Neuronal stem cell (in vitro differentiated cells): ENCODE results near the gene MEOX2.

ENCODE experiments used
- DNase-seq: peaks from one replicate; pipeline ENCODE4 v3.0.0-alpha.2; 2013; ENCODE audit warnings: low spot score
- H2AFZ ChIP-seq: one replicate; pipeline ENCODE4 v1.6.1; 2013; ENCODE audit warnings: mild to moderate bottlenecking, low read length, inconsistent platforms
- H2AK5ac ChIP-seq: 2 replicates; pipeline ENCODE4 v1.6.1; 2013; ENCODE audit warnings: low read depth, mild to moderate bottlenecking, inconsistent platforms, low read length, moderate library complexity, mixed read lengths
- H2BK120ac ChIP-seq: 2 replicates; pipeline ENCODE4 v1.6.1; 2013; ENCODE audit warnings: low read depth, mild to moderate bottlenecking, inconsistent platforms, low read length, moderate library complexity, mixed read lengths
- H2BK12ac ChIP-seq: one replicate; pipeline ENCODE4 v1.6.1; 2013; ENCODE audit warnings: low read length, inconsistent platforms
- H2BK15ac ChIP-seq: 2 replicates; pipeline ENCODE4 v1.6.1; 2013; ENCODE audit warnings: mild to moderate bottlenecking, low read length, inconsistent platforms, mixed read lengths
- H2BK5ac ChIP-seq: one replicate; pipeline ENCODE4 v1.6.1; 2013; ENCODE audit warnings: inconsistent platforms, mild to moderate bottlenecking, low read length, moderate library complexity
- H3K14ac ChIP-seq: one replicate; pipeline ENCODE4 v1.6.1; 2013; ENCODE audit warnings: low read length, inconsistent platforms
- H3K18ac ChIP-seq: 2 replicates; pipeline ENCODE4 v1.6.1; 2013; ENCODE audit warnings: low read length, inconsistent platforms
- H3K23ac ChIP-seq: 2 replicates; pipeline ENCODE4 v1.6.1; 2013; ENCODE audit warnings: low read depth, mild to moderate bottlenecking, mixed read lengths, low read length, inconsistent platforms; ENCODE audit not compliant: poor library complexity
- H3K27ac ChIP-seq: replicated peaks from 3 replicates; pipeline ENCODE4 v1.5.1; 2013; ENCODE audit warnings: low read length, inconsistent platforms
- H3K27me3 ChIP-seq, 3 experiments: 2 replicates each; pipeline ENCODE4 v1.6.1; 2013; ENCODE audit warnings: low read length in 3 of 3, mild to moderate bottlenecking in 2 of 3, inconsistent platforms in 1 of 3, low read depth in 1 of 3, mixed read lengths in 1 of 3, moderate library complexity in 1 of 3; ENCODE audit not compliant: control insufficient read depth in 3 of 3, insufficient read depth in 3 of 3
- H3K36me3 ChIP-seq, 2 donors: replicated peaks in 1 of 2; 2 replicates each; pipeline ENCODE4 v1.6.1; 2013; ENCODE audit warnings: low read length in 2 of 2; ENCODE audit not compliant: control insufficient read depth in 2 of 2, insufficient read depth in 2 of 2
- H3K4ac ChIP-seq: 2 replicates; pipeline ENCODE4 v1.6.1; 2013; ENCODE audit warnings: inconsistent platforms, mild to moderate bottlenecking, low read length, moderate library complexity
- H3K4me1 ChIP-seq, 2 donors: 1 replicate in 1 of 2; 2 replicates in 1 of 2; pipeline ENCODE4 v1.6.1; 2013; ENCODE audit warnings: low read length in 2 of 2, low read depth in 1 of 2; ENCODE audit not compliant: control insufficient read depth in 2 of 2, insufficient read depth in 1 of 2
- H3K4me2 ChIP-seq: one replicate; pipeline ENCODE4 v1.6.1; 2013; ENCODE audit warnings: mild to moderate bottlenecking, low read length, inconsistent platforms; ENCODE audit not compliant: insufficient read depth, poor library complexity, severe bottlenecking
- H3K4me3 ChIP-seq, 2 donors: 2 replicates each; pipeline ENCODE4 v1.5.1; 2013; ENCODE audit warnings: low read length in 2 of 2, mild to moderate bottlenecking in 2 of 2, inconsistent platforms in 1 of 2, moderate library complexity in 1 of 2
- H3K79me1 ChIP-seq: one replicate; pipeline ENCODE4 v1.6.1; 2013; ENCODE audit warnings: low read depth, mild to moderate bottlenecking, inconsistent platforms, low read length, moderate library complexity
- H3K9ac ChIP-seq: one replicate; pipeline ENCODE4 v1.6.1; 2013; ENCODE audit warnings: mild to moderate bottlenecking, low read depth, low read length, inconsistent platforms; ENCODE audit not compliant: poor library complexity
- H3K9me3 ChIP-seq, 2 donors: replicated peaks in 1 of 2; 2 replicates each; pipeline versions ENCODE3 to v1.6.1; 2013; ENCODE audit warnings: low read length in 2 of 2, mild to moderate bottlenecking in 2 of 2, inconsistent platforms in 1 of 2, low read depth in 1 of 2, mixed read lengths in 1 of 2, moderate library complexity in 1 of 2; ENCODE audit not compliant: control insufficient read depth in 2 of 2, insufficient read depth in 1 of 2
- H4K8ac ChIP-seq: one replicate; pipeline ENCODE4 v1.6.1; 2013; ENCODE audit warnings: low read depth, mild to moderate bottlenecking, inconsistent platforms, low read length, moderate library complexity
- H4K91ac ChIP-seq: one replicate; pipeline ENCODE4 v1.6.1; 2013; ENCODE audit warnings: low read length, low read depth, mild to moderate bottlenecking, inconsistent platforms; ENCODE audit not compliant: poor library complexity
- WGBS, 2 donors: extraction: QIAGEN DNeasy Blood & Tissue Kit; methylation state at CpG; one replicate each; pipeline ENCODE4 v1.1.7; 2013; ENCODE audit warnings: missing lambda C conversion rate in 2 of 2, mixed read lengths in 1 of 2; ENCODE audit not compliant: insufficient read length in 2 of 2, insufficient replicate concordance in 1 of 2; ENCODE audit errors: extremely low coverage in 2 of 2; 5-methylcytosine and 5-hydroxymethylcytosine counted together

MEOX2 gene

DNA sequence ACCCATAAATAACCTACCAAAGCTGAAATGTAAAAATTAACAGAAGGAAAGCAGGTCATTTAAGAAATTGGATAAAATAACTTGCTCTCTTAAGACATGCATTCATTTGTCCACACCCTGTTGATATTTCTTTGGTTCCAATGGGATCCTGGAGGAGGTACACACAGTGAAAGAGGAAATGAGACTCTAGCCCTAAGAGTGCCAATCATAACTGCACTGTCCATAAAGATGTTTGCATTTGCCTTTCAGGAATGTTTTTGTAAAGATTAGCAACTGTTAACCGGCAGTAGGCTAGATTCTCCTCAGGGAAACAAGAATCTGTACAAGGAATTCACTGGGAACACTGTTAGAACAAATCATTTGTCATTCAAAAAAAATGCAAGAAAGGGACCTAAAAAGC, 61.0 kb downstream of the MEOX2 start:
- Histone ChIP-seq H2BK120ac (no peak overlapping the region), H4K91ac (no peak overlapping the region), H3K79me1 (no peaks in the 10 kb centered on the region), H2BK5ac (no peak overlapping the region), H2AK5ac (no peak overlapping the region), H4K8ac (no peak overlapping the region), H3K27me3 (no peaks in the 10 kb centered on the region), H2BK12ac (no peak overlapping the region), H3K4me3 (no peak overlapping the region), H3K4me1 (peaks cover 0 to 2% of the 10 kb centered on the region in 2 donors), H3K14ac (no peak overlapping the region), H3K9me3 (no peaks in the 10 kb centered on the region), H3K36me3 (no peaks in the 10 kb centered on the region), H3K4ac (no peak overlapping the region), H3K27ac (no peak overlapping the region), H2BK15ac (no peak overlapping the region), H3K18ac (no peak overlapping the region), H3K4me2 (no peak overlapping the region), H3K23ac (no peak overlapping the region), H2AFZ (peak overlapping the region; percentile 38), H3K9ac (no peak overlapping the region)
- no CpG with 5 or more reads among the region's 1 CpG for WGBS, 2 donors
- no peak for DNase-seq

DNA sequence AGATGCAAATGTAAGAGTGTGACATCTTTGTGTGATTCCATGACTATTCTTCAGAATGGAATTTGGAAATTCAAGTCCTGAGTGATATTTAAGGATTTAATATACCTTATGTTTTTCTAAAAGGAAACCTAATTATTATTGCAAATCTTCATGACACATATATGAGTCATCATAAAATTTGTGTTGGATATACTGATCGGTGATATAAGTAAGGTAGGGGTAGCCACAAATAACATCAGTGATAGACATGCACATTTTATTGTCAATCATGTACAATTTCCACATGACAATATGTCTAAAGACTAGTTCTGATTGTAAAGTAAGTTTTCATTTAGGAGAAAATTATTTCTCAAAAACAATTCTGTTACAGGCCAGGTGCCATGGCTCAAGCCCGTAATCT, 65.0 kb downstream of the MEOX2 start:
- WGBS, 2 donors: no CpG with 5 or more reads among the region's 2 CpGs
- peaks cover 0 to 2% of the 10 kb centered on the region in 2 donors for H3K4me1 ChIP-seq
- H2AK5ac ChIP-seq: no peak overlapping the region
- no peak overlapping the region for H2BK12ac ChIP-seq
- no peak overlapping the region for H4K8ac ChIP-seq
- no peak overlapping the region for H3K23ac ChIP-seq
- no peaks in the 10 kb centered on the region for H3K79me1 ChIP-seq
- no peak overlapping the region for H2BK5ac ChIP-seq
- H3K14ac ChIP-seq: no peak overlapping the region
- no peak for DNase-seq
- no peak overlapping the region for H3K27ac ChIP-seq
- H4K91ac ChIP-seq: no peak overlapping the region
- no peaks in the 10 kb centered on the region for H3K36me3 ChIP-seq
- no peaks in the 10 kb centered on the region for H3K27me3 ChIP-seq
- no peak overlapping the region for H2AFZ ChIP-seq
- H3K9ac ChIP-seq: no peak overlapping the region
- no peak overlapping the region for H2BK15ac ChIP-seq
- no peak overlapping the region for H3K18ac ChIP-seq
- H3K4me2 ChIP-seq: no peak overlapping the region
- no peak overlapping the region for H3K4me3 ChIP-seq
- H3K9me3 ChIP-seq: no peaks in the 10 kb centered on the region
- no peak overlapping the region for H3K4ac ChIP-seq
- no peak overlapping the region for H2BK120ac ChIP-seq

- Histone ChIP-seq H2BK12ac (no peak overlapping the region), H2BK5ac (no peak overlapping the region), H3K9ac (no peak overlapping the region), H3K36me3 (no peaks in the 10 kb centered on the region), H3K79me1 (no peaks in the 10 kb centered on the region), H3K18ac (no peak overlapping the region), H3K9me3 (no peaks in the 10 kb centered on the region), H3K23ac (no peak overlapping the region), H3K4me3 (no peak overlapping the region), H2AK5ac (no peak overlapping the region), H4K91ac (no peak overlapping the region), H4K8ac (no peak overlapping the region), H3K4ac (no peak overlapping the region), H3K14ac (no peak overlapping the region), H2AFZ (no peak overlapping the region), H2BK120ac (no peak overlapping the region), H2BK15ac (no peak overlapping the region), H3K27ac (no peak overlapping the region), H3K4me1 (peaks cover 0 to 2% of the 10 kb centered on the region in 2 donors), H3K27me3 (no peaks in the 10 kb centered on the region), H3K4me2 (no peak overlapping the region)
- DNase-seq: no peak
- no CpG with 5 or more reads among the region's 6 CpGs for WGBS, 2 donors
These were observed 65.8 kb downstream of the MEOX2 start for GRCh38 chr7:15620491-15621185.

GRCh38 chr7:15618275-15618674, 68.2 kb downstream of the MEOX2 start:
- no peak for DNase-seq
- Histone ChIP-seq H2AK5ac (no peak overlapping the region), H3K79me1 (no peaks in the 10 kb centered on the region), H3K27me3 (no peaks in the 10 kb centered on the region), H3K4me3 (no peak overlapping the region), H3K9me3 (no peaks in the 10 kb centered on the region), H2BK12ac (no peak overlapping the region), H3K4me1 (no peaks in the 10 kb centered on the region), H2AFZ (no peak overlapping the region), H3K9ac (no peak overlapping the region), H3K18ac (no peak overlapping the region), H4K8ac (no peak overlapping the region), H3K23ac (no peak overlapping the region), H2BK5ac (no peak overlapping the region), H3K4me2 (no peak overlapping the region), H3K27ac (no peak overlapping the region), H3K14ac (no peak overlapping the region), H4K91ac (no peak overlapping the region), H2BK15ac (no peak overlapping the region), H2BK120ac (no peak overlapping the region), H3K4ac (no peak overlapping the region), H3K36me3 (no peaks in the 10 kb centered on the region)
- no CpG with 5 or more reads among the region's 2 CpGs for WGBS, 2 donors
